HEK293 (cell line): ENCODE data around the gene FKBP14.

ENCODE experiments used
- GLI4 ChIP-seq: fragments of 450-650 bp; formaldehyde crosslinking; IDR thresholded peaks from 2 replicates; pipeline ENCODE4 v1.5.1; 2016; ENCODE audit warnings: missing biosample characterization, missing genetic modification characterization
- INSM2 ChIP-seq: fragments of 450-650 bp; formaldehyde crosslinking; IDR thresholded peaks from 2 replicates; pipeline ENCODE4 v1.5.1; 2016; ENCODE audit warnings: missing biosample characterization, missing genetic modification characterization
- KLF8 ChIP-seq: fragments of 450-650 bp; formaldehyde crosslinking; IDR thresholded peaks from 2 replicates; pipeline ENCODE4 v1.5.1; 2016; ENCODE audit warnings: missing biosample characterization, missing genetic modification characterization
- KLF9 ChIP-seq: fragments of 450-650 bp; formaldehyde crosslinking; IDR thresholded peaks from 2 replicates; pipeline ENCODE4 v1.5.1; 2016; ENCODE audit warnings: missing biosample characterization, missing genetic modification characterization, low read depth
- MEIS1 ChIP-seq: sonication (generic); formaldehyde crosslinking; IDR thresholded peaks from 2 replicates; pipeline ENCODE4 v1.8.1; 2022; ENCODE audit warnings: missing genetic modification reagents, mild to moderate bottlenecking, borderline replicate concordance
- PRDM10 ChIP-seq: fragments of 450-650 bp; formaldehyde crosslinking; IDR thresholded peaks from 2 replicates; pipeline ENCODE4 v1.5.1; 2016; ENCODE audit warnings: missing biosample characterization, missing genetic modification characterization
- SP7 ChIP-seq: fragments of 450-650 bp; formaldehyde crosslinking; IDR thresholded peaks from 2 replicates; pipeline ENCODE4 v1.5.1; 2016; ENCODE audit warnings: missing biosample characterization, missing genetic modification characterization
- TCF7L2 ChIP-seq: IDR thresholded peaks from 2 replicates; pipeline ENCODE4 v1.6.1; 2011; ENCODE audit warnings: low read depth, mild to moderate bottlenecking, inconsistent platforms, low read length, moderate library complexity, borderline replicate concordance
- ZBTB48 ChIP-seq: fragments of 450-650 bp; formaldehyde crosslinking; IDR thresholded peaks from 2 replicates; pipeline ENCODE4 v1.5.1; 2016; ENCODE audit warnings: missing biosample characterization, missing genetic modification characterization
- ZFP41 ChIP-seq: fragments of 450-650 bp; formaldehyde crosslinking; IDR thresholded peaks from 2 replicates; pipeline ENCODE4 v1.5.1; 2016; ENCODE audit warnings: missing biosample characterization, missing genetic modification characterization, borderline replicate concordance
- ZNF138 ChIP-seq: fragments of 450-650 bp; formaldehyde crosslinking; IDR thresholded peaks from 2 replicates; pipeline ENCODE4 v1.5.1; 2016; ENCODE audit warnings: missing biosample characterization, missing genetic modification characterization, borderline replicate concordance
- ZNF146 ChIP-seq: fragments of 450-650 bp; formaldehyde crosslinking; IDR thresholded peaks from 2 replicates; pipeline ENCODE4 v1.5.1; 2016; ENCODE audit warnings: missing biosample characterization, missing genetic modification characterization
- ZNF2 ChIP-seq: fragments of 450-650 bp; formaldehyde crosslinking; IDR thresholded peaks from 2 replicates; pipeline ENCODE4 v1.5.1; 2016; ENCODE audit warnings: missing biosample characterization, missing genetic modification characterization
- ZNF211 ChIP-seq: fragments of 450-650 bp; formaldehyde crosslinking; IDR thresholded peaks from 2 replicates; pipeline ENCODE4 v1.5.1; 2016; ENCODE audit warnings: low read depth, missing biosample characterization, missing genetic modification characterization
- ZNF24 ChIP-seq: fragments of 450-650 bp; formaldehyde crosslinking; IDR thresholded peaks from 2 replicates; pipeline ENCODE4 v1.5.1; 2016; ENCODE audit warnings: missing biosample characterization, missing genetic modification characterization
- ZNF274 ChIP-seq, 2 experiments: fragments of 200-500 bp in 1 of 2; fragments of 450-650 bp in 1 of 2; sonication (Bioruptor generic) in 1 of 2; formaldehyde crosslinking in 1 of 2; IDR thresholded peaks; 2 replicates each; pipeline versions ENCODE4 v1.5.1 to v1.6.1; 2014 to 2016; ENCODE audit warnings: borderline replicate concordance in 1 of 2, inconsistent platforms in 1 of 2, low read length in 1 of 2, missing biosample characterization in 1 of 2, missing genetic modification characterization in 1 of 2
- ZNF341 ChIP-seq: fragments of 450-650 bp; formaldehyde crosslinking; IDR thresholded peaks from 2 replicates; pipeline ENCODE4; 2016; ENCODE audit warnings: low read depth, missing biosample characterization, missing genetic modification characterization
- ZNF416 ChIP-seq: fragments of 450-650 bp; formaldehyde crosslinking; IDR thresholded peaks from 2 replicates; pipeline ENCODE4 v1.5.1; 2016; ENCODE audit warnings: missing biosample characterization, missing genetic modification characterization
- ZNF529 ChIP-seq: fragments of 450-650 bp; formaldehyde crosslinking; IDR thresholded peaks from 2 replicates; pipeline ENCODE4 v1.5.1; 2017; ENCODE audit warnings: missing genetic modification characterization, missing biosample characterization; ENCODE audit not compliant: insufficient replicate concordance
- ZNF530 ChIP-seq: fragments of 450-650 bp; formaldehyde crosslinking; IDR thresholded peaks from 2 replicates; pipeline ENCODE4 v1.5.1; 2016; ENCODE audit warnings: low read depth, missing biosample characterization, missing genetic modification characterization
- ZNF629 ChIP-seq: fragments of 450-650 bp; formaldehyde crosslinking; IDR thresholded peaks from 2 replicates; pipeline ENCODE4 v1.5.1; 2017; ENCODE audit warnings: missing biosample characterization, missing genetic modification characterization
- ZNF639 ChIP-seq: fragments of 450-650 bp; formaldehyde crosslinking; IDR thresholded peaks from 2 replicates; pipeline ENCODE4 v1.5.1; 2016; ENCODE audit warnings: missing biosample characterization, missing genetic modification characterization
- ZNF837 ChIP-seq: fragments of 450-650 bp; formaldehyde crosslinking; IDR thresholded peaks from 2 replicates; pipeline ENCODE4 v1.5.1; 2016; ENCODE audit warnings: missing biosample characterization, missing genetic modification characterization
- ZSCAN23 ChIP-seq: fragments of 450-650 bp; formaldehyde crosslinking; IDR thresholded peaks from 2 replicates; pipeline ENCODE4 v1.5.1; 2016; ENCODE audit warnings: missing biosample characterization, missing genetic modification characterization
- ZSCAN5A ChIP-seq: fragments of 450-650 bp; formaldehyde crosslinking; IDR thresholded peaks from 2 replicates; pipeline ENCODE4 v1.5.1; 2016; ENCODE audit warnings: missing biosample characterization, missing genetic modification characterization
- TF ChIP-seq, protein P1 (sequence below): sonication (generic); formaldehyde crosslinking; IDR thresholded peaks from 2 replicates; pipeline ENCODE4 v1.8.1; 2022; ENCODE audit warnings: mild to moderate bottlenecking, moderate library complexity, missing genetic modification reagents
- TF ChIP-seq, protein P2 (sequence below): fragments of 450-650 bp; formaldehyde crosslinking; IDR thresholded peaks from 2 replicates; pipeline ENCODE4 v1.5.1; 2017; ENCODE audit warnings: missing biosample characterization, missing genetic modification characterization
- TF ChIP-seq, protein P3 (sequence below): fragments of 450-650 bp; formaldehyde crosslinking; IDR thresholded peaks from 2 replicates; pipeline ENCODE4 v1.5.1; 2016; ENCODE audit warnings: missing biosample characterization, missing genetic modification characterization, low read depth

Gene FKBP14

DNA sequence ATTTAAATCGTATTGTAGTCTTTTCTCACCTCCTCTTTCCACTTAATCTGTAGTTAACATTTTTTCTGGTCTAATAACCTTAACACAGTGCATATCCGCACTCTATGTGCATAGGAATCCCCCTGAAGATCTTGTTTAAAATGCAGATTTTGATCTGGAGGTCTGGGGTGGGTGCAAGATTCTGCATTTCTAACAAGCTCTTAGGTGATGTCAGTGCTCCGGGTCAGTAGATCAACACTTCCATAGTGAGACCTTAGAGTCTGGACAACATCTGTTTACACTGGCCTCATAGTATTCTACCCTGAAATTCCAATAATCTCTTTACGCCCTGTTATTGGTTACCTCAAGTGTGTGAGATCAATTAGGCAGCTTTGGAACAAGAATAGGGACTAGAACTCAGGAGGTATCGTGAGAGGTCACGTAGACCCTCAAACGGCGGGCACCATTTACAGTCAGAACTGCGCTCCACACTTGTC lies 1.3 kb upstream of the FKBP14 start (continued):
- peak; percentile 13; the same call in 1 of the 2 replicates for TF ChIP-seq ZNF146
- no peak for TF ChIP-seq KLF8 (tag by site-specific recombination)
- TF ChIP-seq, protein P1, sequence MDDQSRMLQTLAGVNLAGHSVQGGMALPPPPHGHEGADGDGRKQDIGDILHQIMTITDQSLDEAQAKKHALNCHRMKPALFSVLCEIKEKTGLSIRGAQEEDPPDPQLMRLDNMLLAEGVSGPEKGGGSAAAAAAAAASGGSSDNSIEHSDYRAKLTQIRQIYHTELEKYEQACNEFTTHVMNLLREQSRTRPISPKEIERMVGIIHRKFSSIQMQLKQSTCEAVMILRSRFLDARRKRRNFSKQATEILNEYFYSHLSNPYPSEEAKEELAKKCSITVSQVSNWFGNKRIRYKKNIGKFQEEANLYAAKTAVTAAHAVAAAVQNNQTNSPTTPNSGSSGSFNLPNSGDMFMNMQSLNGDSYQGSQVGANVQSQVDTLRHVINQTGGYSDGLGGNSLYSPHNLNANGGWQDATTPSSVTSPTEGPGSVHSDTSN (CRISPR knock-in tag), result no peak
- no peak for TF ChIP-seq MEIS1 (CRISPR knock-in tag)
- TF ChIP-seq ZNF529 (tag by site-specific recombination), result no peak
- TF ChIP-seq ZNF274 (IDR thresholded peaks at IDR 0.05; ENCODE audit: low read length), result no peak
- TF ChIP-seq ZNF274 (tag by site-specific recombination; IDR thresholded peaks at IDR 0.05; ENCODE audit: borderline replicate concordance), result no peak
- TF ChIP-seq ZNF530 (tag by site-specific recombination), result no peak
- peak; percentile 23; the same call in 1 of the 2 replicates for TF ChIP-seq ZNF639 (tag by site-specific recombination)
- TF ChIP-seq ZNF2, result 0 out of 2 replicates have a peak, but pooled peaks have one; percentile 24
- no peak for TF ChIP-seq ZNF138 (tag by site-specific recombination)
- peak; percentile 80; the same call in 1 of the 2 replicates for TF ChIP-seq PRDM10 (tag by site-specific recombination)
- TF ChIP-seq, protein P2, sequence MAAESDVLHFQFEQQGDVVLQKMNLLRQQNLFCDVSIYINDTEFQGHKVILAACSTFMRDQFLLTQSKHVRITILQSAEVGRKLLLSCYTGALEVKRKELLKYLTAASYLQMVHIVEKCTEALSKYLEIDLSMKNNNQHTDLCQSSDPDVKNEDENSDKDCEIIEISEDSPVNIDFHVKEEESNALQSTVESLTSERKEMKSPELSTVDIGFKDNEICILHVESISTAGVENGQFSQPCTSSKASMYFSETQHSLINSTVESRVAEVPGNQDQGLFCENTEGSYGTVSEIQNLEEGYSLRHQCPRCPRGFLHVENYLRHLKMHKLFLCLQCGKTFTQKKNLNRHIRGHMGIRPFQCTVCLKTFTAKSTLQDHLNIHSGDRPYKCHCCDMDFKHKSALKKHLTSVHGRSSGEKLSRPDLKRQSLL (tag by site-specific recombination), result no peak
- no peak for TF ChIP-seq ZNF24
- TF ChIP-seq SP7 (tag by site-specific recombination), result peak; percentile 20; the same call in 1 of the 2 replicates
- TF ChIP-seq ZNF341 (tag by site-specific recombination), result peak; percentile 23; the same call in 1 of the 2 replicates
- TF ChIP-seq ZNF416, result no peak
- 0 out of 2 replicates have a peak, but pooled peaks have one; percentile 20 for TF ChIP-seq ZNF629 (tag by site-specific recombination)
- TF ChIP-seq ZFP41, result no peak
- TF ChIP-seq ZSCAN5A, result no peak
- TF ChIP-seq GLI4 (tag by site-specific recombination), result 0 out of 2 replicates have a peak, but pooled peaks have one; percentile 2
- no peak for TF ChIP-seq TCF7L2
- no peak for TF ChIP-seq ZNF211 (tag by site-specific recombination)
- TF ChIP-seq ZSCAN23 (tag by site-specific recombination), result no peak
- TF ChIP-seq INSM2 (tag by site-specific recombination), result no peak
- TF ChIP-seq, protein P3, sequence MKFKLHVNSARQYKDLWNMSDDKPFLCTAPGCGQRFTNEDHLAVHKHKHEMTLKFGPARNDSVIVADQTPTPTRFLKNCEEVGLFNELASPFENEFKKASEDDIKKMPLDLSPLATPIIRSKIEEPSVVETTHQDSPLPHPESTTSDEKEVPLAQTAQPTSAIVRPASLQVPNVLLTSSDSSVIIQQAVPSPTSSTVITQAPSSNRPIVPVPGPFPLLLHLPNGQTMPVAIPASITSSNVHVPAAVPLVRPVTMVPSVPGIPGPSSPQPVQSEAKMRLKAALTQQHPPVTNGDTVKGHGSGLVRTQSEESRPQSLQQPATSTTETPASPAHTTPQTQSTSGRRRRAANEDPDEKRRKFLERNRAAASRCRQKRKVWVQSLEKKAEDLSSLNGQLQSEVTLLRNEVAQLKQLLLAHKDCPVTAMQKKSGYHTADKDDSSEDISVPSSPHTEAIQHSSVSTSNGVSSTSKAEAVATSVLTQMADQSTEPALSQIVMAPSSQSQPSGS (tag by site-specific recombination), result no peak
- TF ChIP-seq ZNF837 (tag by site-specific recombination), result no peak
- TF ChIP-seq KLF9 (tag by site-specific recombination), result no peak
- TF ChIP-seq ZBTB48 (tag by site-specific recombination), result peak; percentile 33; the same call in 1 of the 2 replicates
